D721Med (cell line): ENCODE results near the gene ZNF574.

Experiments used
- DNase-seq: peaks from one replicate; pipeline ENCODE4 v3.0.0; 2011; ENCODE audit warnings: low spot score; ENCODE audit not compliant: insufficient read length
- FAIRE-seq: peaks from 2 replicates; lab custom pipeline; 2011; peaks lifted over from hg19 to GRCh38; lab: Jason Lieb, UNC
- TF ChIP-seq, protein P1 (sequence below): IDR thresholded peaks from 2 replicates; pipeline ENCODE4 v1.5.1; 2012; ENCODE audit warnings: mild to moderate bottlenecking, control low read depth; ENCODE audit not compliant: insufficient read depth; ENCODE audit errors: missing control alignments

Gene ZNF574

DNA sequence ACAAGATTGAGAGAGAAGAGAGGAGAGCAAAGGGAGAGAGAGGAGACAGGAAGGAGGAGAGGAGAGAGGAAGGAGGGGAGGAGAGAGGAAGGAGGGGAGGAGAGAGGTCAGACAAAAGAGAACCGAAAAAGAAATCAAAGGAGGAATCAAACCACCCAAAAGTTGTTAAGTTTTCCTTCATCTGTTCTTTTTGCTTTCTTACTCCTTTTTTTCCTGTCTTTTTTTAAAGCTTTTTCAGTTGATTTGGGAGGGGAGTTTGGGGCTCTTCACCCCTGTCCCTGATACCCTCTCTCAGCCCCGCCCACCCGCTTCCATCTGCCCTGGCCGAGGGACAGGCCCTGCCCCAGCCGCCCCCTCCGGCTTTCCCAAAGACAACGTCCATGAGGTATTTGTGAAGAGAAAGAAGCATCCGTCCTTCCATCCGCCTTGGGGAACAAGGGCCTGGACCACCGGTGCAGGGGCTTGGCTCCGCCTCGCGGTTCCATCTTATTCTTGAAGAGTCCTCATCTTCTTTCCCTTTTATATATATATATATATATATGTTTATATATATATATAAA, 13.3 kb downstream of the ZNF574 start:
- FAIRE-seq = no peak
- TF ChIP-seq, protein P1, sequence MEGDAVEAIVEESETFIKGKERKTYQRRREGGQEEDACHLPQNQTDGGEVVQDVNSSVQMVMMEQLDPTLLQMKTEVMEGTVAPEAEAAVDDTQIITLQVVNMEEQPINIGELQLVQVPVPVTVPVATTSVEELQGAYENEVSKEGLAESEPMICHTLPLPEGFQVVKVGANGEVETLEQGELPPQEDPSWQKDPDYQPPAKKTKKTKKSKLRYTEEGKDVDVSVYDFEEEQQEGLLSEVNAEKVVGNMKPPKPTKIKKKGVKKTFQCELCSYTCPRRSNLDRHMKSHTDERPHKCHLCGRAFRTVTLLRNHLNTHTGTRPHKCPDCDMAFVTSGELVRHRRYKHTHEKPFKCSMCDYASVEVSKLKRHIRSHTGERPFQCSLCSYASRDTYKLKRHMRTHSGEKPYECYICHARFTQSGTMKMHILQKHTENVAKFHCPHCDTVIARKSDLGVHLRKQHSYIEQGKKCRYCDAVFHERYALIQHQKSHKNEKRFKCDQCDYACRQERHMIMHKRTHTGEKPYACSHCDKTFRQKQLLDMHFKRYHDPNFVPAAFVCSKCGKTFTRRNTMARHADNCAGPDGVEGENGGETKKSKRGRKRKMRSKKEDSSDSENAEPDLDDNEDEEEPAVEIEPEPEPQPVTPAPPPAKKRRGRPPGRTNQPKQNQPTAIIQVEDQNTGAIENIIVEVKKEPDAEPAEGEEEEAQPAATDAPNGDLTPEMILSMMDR = no peak
- no peak for DNase-seq

DNA sequence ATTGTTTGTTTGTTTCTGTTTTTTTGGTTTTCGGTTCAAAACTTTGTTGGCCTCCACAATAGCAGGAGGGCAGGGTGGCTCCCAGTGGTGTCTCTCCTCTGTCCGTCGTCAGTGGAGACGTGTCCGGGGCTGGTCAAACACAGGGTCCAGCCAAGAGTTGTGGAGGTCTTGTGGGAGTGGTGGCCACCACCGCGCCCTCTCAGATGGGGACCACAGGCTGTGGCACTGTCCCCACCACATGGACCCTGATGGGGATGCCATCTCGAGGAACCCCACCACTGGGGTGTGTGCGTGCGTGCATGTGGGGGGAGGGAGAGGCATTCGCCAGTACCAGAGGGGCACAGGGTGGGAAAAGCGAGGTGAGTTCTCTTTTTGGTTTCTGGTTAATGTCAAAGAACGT, 13.8 kb downstream of the ZNF574 start:
- TF ChIP-seq, protein P1 = no peak
- no peak for FAIRE-seq
- no peak for DNase-seq

DNA sequence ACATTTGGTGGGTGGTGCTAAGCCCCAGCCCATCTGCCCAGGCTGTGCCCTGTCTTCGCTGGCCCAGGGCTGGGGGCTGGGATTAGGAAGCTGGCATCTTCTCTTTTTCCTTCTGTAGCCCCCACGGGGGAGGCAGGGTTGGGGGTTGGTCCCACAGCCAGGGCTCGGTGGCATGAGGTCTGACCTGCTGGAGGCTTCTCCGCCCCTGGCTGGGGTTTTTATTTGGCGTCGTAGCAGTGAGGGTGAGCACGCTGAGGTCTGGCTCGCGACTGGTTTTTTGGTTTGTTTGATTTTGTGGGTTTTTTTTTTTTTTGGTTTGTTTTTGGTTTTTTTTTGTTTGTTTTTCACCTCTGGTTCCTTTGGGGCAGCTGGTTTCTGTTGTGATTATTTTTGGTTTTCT, 14.7 kb downstream of the ZNF574 start:
- TF ChIP-seq, protein P1 = no peak
- DNase-seq (no peak), FAIRE-seq (no peak)

DNA sequence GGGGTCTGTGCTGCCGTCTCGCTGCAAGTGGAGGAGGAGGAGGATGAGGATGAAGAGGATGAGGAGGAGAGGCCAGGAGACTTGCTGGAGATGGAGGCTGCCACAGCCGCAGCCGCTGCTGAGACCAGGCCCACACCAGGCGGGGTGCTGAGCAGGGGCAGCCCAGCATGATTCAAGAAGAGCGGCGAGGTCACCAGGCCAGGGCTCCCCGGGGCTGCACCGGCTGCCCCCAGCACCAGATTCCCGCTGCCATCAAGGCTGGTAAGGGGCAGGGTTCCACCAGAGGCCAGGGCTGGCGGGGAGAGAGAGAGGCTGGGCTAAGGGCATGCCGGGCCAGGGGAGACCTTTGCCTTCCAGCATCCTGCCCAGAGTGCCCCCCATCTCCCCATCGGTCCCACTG, 15.3 kb downstream of the ZNF574 start:
- FAIRE-seq = no peak
- no peak for DNase-seq
- TF ChIP-seq, protein P1 = no peak

DNA sequence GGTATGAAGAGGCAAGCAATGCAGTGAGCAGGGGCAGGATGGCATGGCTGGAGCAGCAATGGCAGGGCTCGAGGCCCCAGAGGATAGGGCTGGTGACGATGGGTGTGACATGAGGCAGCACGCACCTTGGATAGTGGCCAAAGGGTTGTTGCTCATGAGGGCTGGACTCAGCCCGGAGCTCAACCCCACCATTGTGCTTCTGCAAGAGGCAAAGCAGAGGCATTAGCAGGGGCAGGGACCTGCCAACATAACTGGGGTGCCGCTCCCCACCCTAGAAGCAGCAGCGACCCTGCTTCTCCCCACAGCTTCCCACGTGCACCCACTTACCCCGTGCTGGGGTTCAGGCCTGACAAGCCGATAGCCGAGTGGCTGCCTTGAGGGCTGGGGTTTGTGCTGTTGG, 15.8 kb downstream of the ZNF574 start:
- TF ChIP-seq, protein P1 = no peak
- FAIRE-seq = no peak
- DNase-seq = no peak

DNA sequence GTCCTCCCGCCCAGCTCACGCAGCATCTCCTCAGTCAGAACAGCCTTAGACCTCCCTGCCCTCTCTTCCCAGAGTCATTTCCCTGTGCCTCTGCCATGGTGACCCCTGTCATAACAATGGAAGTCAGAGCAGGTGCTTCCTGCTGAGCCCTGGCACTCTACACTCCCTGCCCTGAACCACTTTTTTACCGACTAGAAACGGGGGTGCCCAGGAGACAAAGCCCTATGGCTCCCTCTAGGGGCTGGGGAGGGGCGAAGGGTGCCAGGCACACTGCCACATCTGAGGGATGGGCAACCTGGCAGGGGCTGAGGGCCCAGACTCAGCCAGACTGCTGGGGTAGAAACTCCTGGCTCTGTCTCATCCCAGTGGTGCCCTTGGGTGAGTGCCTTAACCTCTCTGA, 16.4 kb downstream of the ZNF574 start:
- TF ChIP-seq, protein P1 = peak; percentile 71
- DNase-seq (no peak), FAIRE-seq (no peak)

DNA sequence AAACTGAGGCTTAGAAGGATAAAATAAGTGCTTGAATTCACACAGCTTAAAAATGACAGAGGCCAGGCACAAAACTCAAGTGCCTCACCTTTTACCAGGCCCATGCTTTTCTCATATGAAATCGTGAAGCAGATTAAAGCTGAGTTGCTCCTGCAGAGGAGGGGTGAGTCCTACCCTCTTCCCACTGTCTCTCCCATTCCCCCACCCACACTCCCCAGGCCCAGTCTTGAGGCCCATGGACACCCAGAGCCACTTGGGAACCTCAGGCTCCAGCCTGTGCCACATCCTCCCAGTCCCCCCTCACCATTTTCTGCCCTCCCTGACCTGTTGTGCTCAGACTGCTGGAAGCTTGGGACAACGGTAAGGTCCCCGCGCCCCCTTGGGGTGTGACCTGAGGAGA, 17.5 kb downstream of the ZNF574 start:
- no peak for DNase-seq
- TF ChIP-seq, protein P1 = no peak
- FAIRE-seq = no peak
